Lung (tissue), 12 donors: ENCODE data around the gene PPARGC1A. TPM values are rescaled to one million over a fixed set of nuclear protein-coding genes. Genes with fewer than 3 reads are reported as not detected.

Experiments
- ATAC-seq: fragments of 200-7000 bp; cut with Tn5 transposase; one replicate; pipeline ENCODE4 v1.9.1; 2020; ENCODE audit warnings: moderate number of reproducible peaks; ENCODE audit not compliant: insufficient read depth, low FRiP score
- DNase-seq, 3 donors: peaks; one replicate each; pipeline ENCODE4 v3.0.0-alpha.2; 2013 to 2017
- H3K27ac ChIP-seq, 2 donors: one replicate each; pipeline ENCODE4 v1.5.1; 2013; ENCODE audit warnings: mild to moderate bottlenecking in 2 of 2, moderate library complexity in 2 of 2, control low read depth in 1 of 2, inconsistent platforms in 1 of 2, low read depth in 1 of 2, low read length in 1 of 2
- H3K27me3 ChIP-seq, 3 donors: one replicate each; pipeline ENCODE4 v1.5.1; 2013; ENCODE audit warnings: low read length in 2 of 3; ENCODE audit not compliant: control insufficient read depth in 3 of 3, insufficient read depth in 3 of 3
- H3K36me3 ChIP-seq, 4 donors: one replicate each; pipeline ENCODE4 v1.5.1; 2013; ENCODE audit warnings: low read length in 4 of 4, mild to moderate bottlenecking in 1 of 4, moderate library complexity in 1 of 4; ENCODE audit not compliant: control insufficient read depth in 4 of 4, insufficient read depth in 4 of 4
- H3K4me1 ChIP-seq, 5 donors: one replicate each; pipeline ENCODE4 v1.5.1; 2013; ENCODE audit warnings: low read length in 5 of 5, mild to moderate bottlenecking in 2 of 5, moderate library complexity in 1 of 5; ENCODE audit not compliant: control insufficient read depth in 5 of 5, insufficient read depth in 5 of 5
- H3K4me3 ChIP-seq: one replicate; pipeline ENCODE4 v1.5.1; 2013; ENCODE audit warnings: mild to moderate bottlenecking, control low read depth, moderate library complexity
- H3K9ac ChIP-seq, 2 donors: one replicate each; pipeline ENCODE4 v1.5.1; 2013; ENCODE audit warnings: low read length in 2 of 2, control low read depth in 1 of 2; ENCODE audit not compliant: insufficient read depth in 1 of 2
- H3K9me3 ChIP-seq, 4 donors: one replicate each; pipeline ENCODE4 v1.5.1; 2013; ENCODE audit warnings: low read length in 3 of 4, mild to moderate bottlenecking in 1 of 4, moderate library complexity in 1 of 4; ENCODE audit not compliant: control insufficient read depth in 4 of 4, insufficient read depth in 3 of 4
- CTCF ChIP-seq: IDR thresholded peaks from 2 replicates; pipeline ENCODE4 v1.5.1; 2012; ENCODE audit warnings: mild to moderate bottlenecking; ENCODE audit errors: control extremely low read depth, extremely low read depth
- WGBS, 2 donors: extraction: QIAGEN DNeasy Blood & Tissue Kit; methylation state at CpG; one replicate each; pipeline ENCODE4 v1.1.7; 2013; 5-methylcytosine and 5-hydroxymethylcytosine counted together
- polyA plus RNA-seq, 2 donors: library from polyadenylated mRNA; stranded (reverse); fragments of 200-250 nt; gene quantifications; one replicate each; pipeline ENCODE4 v1.2.1, GENCODE V29; 2013
- total RNA-seq, 2 donors: library from RNA; depleted of rRNA in 1 of 2; stranded (reverse); fragments of >200 nt in 1 of 2; gene quantifications; one replicate each; pipeline ENCODE4 v1.2.1, GENCODE V29; 2014 to 2021
- donor health status: control.
- donor health status: control.
- donor health status: Bipolar disorder and iron deficiency.
- donor health status: healthy.
- donor health status: DM: yes; HTN: yes; CAD: no.

PPARGC1A gene
- total and polyA plus RNA-seq, 4 donors: 1.1 to 17.9 (median 5.1) TPM

GRCh38 chr4:23915459-23916132 lies 25.7 kb upstream of the PPARGC1A start:
- H3K9me3 ChIP-seq: no peaks in the 10 kb centered on the region
- H3K4me3 ChIP-seq: no peak overlapping the region
- WGBS, 2 donors: 83 to 88% methylated on average over 2 of the region's 2 CpGs
- peaks cover 0 to 3% (median 0%) of the 10 kb centered on the region in 5 donors for H3K4me1 ChIP-seq
- H3K9ac ChIP-seq: no peak overlapping the region
- DNase-seq: no peak
- no peak overlapping the region for H3K27ac ChIP-seq
- no peaks in the 10 kb centered on the region for H3K36me3 ChIP-seq
- no peaks in the 10 kb centered on the region for H3K27me3 ChIP-seq
- no peak for TF ChIP-seq CTCF
- ATAC-seq: no peak

- no peaks in the 10 kb centered on the region for H3K4me1 ChIP-seq
- no peaks in the 10 kb centered on the region for H3K36me3 ChIP-seq
- no peak for DNase-seq
- H3K27ac ChIP-seq: no peak overlapping the region
- no peak for ATAC-seq
- H3K4me3 ChIP-seq: no peak overlapping the region
- no peaks in the 10 kb centered on the region for H3K27me3 ChIP-seq
- 87 to 89% methylated on average over 2 of the region's 2 CpGs for WGBS, 2 donors
- H3K9me3 ChIP-seq: no peaks in the 10 kb centered on the region
- TF ChIP-seq CTCF: no peak
- no peak overlapping the region for H3K9ac ChIP-seq
These were observed 22.0 kb upstream of the PPARGC1A start for GRCh38 chr4:23911675-23912455.

DNA sequence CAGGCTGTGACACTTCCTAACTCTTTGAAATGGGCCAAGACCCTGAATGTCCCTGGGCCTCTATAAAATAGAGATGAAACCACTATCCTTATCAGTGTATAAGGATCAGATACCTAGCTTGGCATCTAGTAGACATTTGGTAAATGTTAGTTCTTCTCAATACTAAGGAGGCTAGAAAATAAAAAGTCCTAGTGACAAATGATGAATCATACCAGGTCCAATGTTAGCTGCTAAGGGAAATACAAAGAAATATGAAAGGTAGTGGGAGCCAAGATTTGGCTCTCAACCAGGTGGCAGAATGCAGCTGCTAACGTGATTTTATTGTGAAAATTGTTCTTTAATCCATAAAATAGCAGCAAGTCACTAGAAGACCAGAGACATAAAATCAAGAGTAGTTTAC lies 19.8 kb upstream of the PPARGC1A start:
- no peak for TF ChIP-seq CTCF
- Histone ChIP-seq H3K36me3 (no peaks in the 10 kb centered on the region), H3K27ac (no peak overlapping the region), H3K9me3 (no peaks in the 10 kb centered on the region), H3K4me3 (no peak overlapping the region), H3K27me3 (no peaks in the 10 kb centered on the region), H3K4me1 (peaks cover 0 to 1% (median 0%) of the 10 kb centered on the region in 5 donors), H3K9ac (no peak overlapping the region)
- DNase-seq (no peak), ATAC-seq (no peak)
- 48 to 62% methylated on average over 1 of the region's 1 CpG for WGBS, 2 donors
